GM21717 (cell line): ENCODE measurements around the gene CCDC127.

Source experiments
- ATAC-seq: cut with Tn5 transposase; IDR thresholded peaks from one replicate; pipeline ENCODE4 v1.9.1; 2021; ENCODE audit warnings: mild to moderate bottlenecking, moderate library complexity; ENCODE audit not compliant: unreplicated experiment

CCDC127 gene

GRCh38 chr5:191036-191948 lies 26.7 kb downstream of the CCDC127 start, which contains the start of gene LRRC14B:
Gene LRRC14B, plus strand, starts transcription at chr5:191495. Its CDS starts 44 bp downstream, at chr5:191539.
- ATAC-seq = peak; percentile 42

GRCh38 chr5:190366-191035 lies 27.5 kb downstream of the CCDC127 start:
- peak; percentile 58 for ATAC-seq

GRCh38 chr5:189976-190365 lies 28.0 kb downstream of the CCDC127 start:
- ATAC-seq = no peak

DNA sequence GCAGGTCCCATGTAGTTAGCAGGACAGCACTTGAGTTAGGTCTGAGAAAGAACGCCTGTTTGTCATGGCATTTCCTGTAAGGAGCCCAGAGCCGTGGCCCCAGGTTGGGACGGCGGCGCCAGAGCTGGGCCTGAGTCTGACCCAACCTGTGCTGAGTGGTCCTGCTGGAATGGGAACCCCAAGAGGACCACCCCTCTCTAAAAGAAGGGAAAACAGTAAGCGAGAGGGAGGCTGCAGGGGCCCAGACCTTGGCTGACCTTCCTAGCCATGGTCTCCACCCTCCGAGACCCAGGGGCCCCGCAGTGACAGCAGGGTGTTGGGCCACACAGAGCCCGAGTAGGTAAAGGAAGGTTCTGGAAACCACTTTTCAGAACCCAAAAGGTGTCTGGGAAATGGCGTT lies 28.5 kb downstream of the CCDC127 start:
- no peak for ATAC-seq

DNA sequence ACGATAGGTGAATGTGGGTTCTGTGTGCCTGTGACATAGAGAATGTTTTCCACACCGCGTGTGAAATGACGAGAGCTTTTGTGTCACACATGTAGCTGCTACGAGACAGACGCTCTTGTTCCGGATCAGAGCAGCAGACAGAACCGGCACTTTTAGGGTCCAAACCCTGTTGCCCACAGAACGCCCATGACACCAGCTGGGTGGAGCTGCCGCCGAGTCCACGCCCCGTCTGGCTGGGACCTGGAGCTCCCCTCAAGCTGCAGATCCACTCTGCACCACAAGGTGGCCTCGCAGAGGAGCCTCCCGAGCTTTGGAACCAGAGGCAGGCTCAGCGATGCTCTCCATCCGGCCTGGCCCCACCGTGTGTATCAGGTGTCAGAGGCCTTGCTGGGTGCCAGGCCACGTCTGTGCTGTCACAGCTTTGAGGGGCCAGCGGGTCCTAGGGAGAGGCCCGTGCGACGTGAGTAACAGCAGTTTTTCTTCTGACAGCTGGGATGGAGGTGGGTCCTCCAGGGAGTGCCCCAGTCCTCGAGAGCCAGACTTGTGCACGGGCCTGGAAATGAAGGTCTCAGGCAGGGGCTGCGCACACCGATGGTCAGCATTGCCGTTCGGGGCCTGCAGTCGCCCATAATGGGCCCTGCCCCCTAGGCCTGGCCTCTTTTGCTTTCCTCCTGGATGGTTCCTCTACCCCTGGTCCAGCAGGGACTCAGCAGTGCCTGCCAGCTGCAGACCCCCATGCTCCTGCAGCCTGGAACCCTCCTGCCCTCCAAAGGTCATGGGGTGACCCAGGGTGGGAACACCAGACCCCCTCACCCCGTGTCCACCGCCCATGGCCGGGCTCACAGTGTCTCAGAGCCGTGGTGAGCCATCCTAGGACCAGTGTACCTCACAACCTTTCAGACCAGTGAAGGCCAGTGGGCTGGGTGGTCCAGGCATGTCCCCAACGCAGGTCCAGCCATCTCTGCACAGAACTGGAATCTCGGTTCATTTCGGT lies 29.2 kb downstream of the CCDC127 start:
- peak; percentile 63 for ATAC-seq

- ATAC-seq = no peak
Measured at GRCh38 chr5:187617-188451, 30.1 kb downstream of the CCDC127 start.

- ATAC-seq = no peak
Measured at GRCh38 chr5:187042-187431, 30.9 kb downstream of the CCDC127 start.

DNA sequence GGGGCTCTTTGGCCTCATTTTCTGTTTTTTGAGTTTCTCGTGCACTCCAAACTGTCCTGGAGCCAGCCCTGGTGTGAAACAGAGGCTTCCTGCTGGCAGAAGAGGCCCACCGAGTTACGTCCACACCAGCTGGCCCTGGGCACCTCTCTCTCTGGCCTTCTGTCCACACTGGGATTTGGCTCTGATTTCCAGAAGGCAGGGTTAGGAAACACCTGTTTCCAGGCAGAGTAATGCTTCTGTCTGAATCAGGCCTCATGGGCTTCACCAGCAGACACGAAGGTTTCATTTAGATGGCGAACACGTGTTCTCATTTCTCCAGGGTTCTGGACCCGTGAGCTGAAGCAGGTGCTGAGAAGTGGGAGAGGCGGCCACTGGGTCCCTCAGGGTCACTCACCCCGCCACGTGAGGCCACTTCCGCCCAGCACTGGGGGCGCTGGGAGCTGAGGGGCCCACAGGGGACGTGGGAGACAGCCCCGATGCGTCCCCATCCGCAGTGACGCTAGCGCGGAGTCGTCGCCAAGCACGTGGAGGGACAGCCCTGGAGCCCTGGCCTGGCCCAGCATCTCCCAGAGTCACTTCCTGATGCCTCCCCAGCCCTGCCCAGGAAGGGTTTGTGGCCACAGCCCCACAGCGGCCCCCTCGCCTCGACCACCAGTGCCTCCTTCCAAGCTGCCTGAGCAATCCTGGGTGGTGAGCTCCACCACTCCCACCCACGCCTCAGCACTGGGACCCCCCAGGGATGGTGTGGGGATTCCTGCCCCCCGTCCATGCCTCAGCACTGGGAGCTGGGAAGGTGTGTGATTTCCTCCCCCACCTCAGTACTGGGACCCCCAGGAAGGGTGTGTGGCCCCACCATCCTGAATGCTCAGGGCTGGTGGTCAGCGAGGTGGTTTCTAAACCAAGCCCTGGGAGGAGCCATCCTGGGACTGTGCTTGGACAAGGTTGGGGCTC lies 31.6 kb downstream of the CCDC127 start:
- no peak for ATAC-seq

DNA sequence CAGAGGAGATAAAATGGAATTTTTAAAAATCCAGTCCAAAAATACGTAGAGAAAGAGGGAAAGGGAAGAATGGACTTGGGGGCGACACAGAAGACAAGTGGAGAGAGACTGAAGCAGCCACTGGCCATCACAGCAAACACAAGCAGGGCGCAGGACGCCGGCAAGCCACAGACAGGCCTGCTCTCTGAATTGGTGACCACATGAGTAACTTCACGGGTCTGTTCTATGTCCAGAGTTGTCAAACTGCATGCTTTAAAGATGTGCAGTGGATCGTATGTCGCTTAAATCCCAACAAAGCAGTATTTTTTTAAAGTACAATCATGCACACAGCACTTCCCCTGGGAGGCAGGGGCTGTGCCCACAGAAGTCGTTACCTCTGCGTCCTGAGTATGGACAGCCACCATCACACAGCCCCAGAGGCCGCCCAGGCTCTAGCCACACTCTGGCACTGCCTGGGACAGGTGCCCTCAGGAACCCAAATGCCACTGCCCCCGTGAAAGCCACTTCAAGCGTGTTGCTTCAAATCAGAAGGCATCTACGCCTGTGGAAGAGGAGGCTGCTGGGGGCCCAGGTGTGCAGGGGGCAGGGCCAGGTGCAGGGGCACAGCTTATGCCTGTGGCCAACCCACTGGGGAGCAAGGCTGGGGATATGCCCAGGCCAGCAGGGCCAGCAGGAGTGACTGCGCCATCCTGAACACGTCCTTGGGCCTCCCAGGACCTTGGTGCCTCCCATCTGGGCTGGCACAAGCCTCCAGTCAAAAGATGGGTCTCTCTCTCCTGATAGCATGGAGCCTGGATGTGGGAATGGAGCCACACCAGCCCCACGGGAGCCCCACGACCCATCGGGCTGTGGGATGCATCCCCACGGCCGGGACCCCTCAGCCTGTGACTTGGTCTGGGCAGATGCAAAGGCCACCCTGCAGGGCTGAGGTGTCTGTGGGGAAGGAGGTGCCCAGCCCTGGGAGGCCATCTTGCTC lies 32.6 kb downstream of the CCDC127 start:
- no peak for ATAC-seq

- no peak for ATAC-seq
Measured at GRCh38 chr5:184471-184870, 33.5 kb downstream of the CCDC127 start.

GRCh38 chr5:182126-182525 lies 35.8 kb downstream of the CCDC127 start:
- no peak for ATAC-seq

GRCh38 chr5:181566-181965 lies 36.4 kb downstream of the CCDC127 start:
- ATAC-seq = no peak

DNA sequence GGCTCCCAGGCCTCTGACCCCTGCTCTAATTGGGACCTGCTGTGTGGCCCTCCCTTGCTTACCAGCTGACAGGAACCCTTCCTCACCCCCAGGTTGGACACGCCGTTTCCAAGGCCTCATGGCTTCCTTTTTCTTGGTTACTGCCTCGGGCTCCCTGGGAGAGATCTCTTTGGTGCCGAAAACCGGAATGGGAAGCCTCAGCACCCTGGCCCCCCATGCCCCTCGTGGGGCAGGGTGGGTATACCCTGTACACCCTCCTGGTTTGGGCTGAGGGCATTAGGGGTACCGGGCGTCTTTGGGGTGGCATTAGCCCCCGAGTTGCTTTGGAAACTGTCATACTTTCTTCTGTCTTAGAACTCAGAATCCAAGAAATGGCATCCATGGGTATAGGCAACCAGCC lies 36.8 kb downstream of the CCDC127 start:
- ATAC-seq = no peak

DNA sequence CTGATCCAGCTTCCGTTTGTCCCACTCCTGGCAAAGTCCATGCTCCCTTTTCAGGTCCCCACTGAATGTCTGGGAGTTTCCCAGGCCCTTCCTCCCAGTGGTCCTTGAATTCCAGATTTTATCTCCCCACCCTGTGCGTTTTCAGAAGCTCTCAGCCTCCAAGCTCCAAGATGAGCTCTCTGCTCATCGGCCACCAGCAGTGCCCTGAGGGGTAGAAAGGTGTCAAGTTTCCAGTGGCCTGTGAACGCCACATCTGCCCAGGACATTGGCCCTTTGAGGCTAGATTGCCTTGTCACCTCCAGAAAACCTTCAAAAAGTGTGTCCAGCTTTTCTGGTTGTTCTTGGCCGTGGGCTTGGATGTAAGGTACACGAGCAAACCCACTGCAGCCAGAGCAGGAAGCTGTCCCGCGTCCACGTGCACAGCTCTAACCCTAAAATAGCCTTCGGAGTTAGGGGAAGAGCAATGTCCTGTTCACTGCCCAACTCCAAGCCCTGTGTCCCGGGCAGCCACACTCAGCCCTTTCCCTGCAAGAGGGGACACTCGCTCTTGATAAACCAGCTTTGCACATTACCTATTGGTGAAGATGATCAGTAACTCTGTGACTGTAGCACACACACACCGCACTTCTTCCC lies 37.6 kb downstream of the CCDC127 start:
- no peak for ATAC-seq

- ATAC-seq = no peak
Measured at GRCh38 chr5:179401-179800, 38.6 kb downstream of the CCDC127 start.

- no peak for ATAC-seq
Measured at GRCh38 chr5:178110-178509, 39.8 kb downstream of the CCDC127 start.

DNA sequence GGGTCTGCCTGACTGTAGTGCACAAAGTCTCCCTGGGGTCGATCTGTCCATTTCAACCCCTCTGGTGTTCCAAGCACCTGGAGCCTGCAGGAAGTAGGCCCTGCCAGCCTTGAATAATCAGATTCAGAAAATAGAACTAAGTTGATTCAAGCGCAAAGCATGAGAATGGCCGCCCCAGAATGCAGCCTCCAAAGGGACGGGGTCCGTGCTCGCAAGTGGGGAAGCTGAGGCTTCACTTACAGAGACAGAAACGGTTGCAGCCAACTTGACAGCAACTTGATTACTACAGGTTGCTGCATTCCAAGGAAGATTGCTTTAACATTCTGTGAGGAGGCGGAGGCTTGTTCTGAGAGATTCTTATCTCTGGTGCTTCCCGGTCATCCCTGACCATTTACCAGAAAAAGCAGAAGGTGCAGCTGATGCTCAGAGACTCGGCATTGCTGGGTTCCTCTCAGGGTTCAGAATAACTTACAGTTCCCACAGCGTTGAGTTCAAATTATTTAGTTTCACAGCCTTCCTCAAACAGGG lies 41.6 kb downstream of the CCDC127 start:
- ATAC-seq = no peak
